ENCODE measurements around the gene RAB6B. TPM values are rescaled to one million over a fixed set of nuclear protein-coding genes. Genes with fewer than 3 reads are reported as not detected.

The RAB6B gene
- total RNA-seq, 1 experiment from 2014 or later = 0.86 TPM

DNA sequence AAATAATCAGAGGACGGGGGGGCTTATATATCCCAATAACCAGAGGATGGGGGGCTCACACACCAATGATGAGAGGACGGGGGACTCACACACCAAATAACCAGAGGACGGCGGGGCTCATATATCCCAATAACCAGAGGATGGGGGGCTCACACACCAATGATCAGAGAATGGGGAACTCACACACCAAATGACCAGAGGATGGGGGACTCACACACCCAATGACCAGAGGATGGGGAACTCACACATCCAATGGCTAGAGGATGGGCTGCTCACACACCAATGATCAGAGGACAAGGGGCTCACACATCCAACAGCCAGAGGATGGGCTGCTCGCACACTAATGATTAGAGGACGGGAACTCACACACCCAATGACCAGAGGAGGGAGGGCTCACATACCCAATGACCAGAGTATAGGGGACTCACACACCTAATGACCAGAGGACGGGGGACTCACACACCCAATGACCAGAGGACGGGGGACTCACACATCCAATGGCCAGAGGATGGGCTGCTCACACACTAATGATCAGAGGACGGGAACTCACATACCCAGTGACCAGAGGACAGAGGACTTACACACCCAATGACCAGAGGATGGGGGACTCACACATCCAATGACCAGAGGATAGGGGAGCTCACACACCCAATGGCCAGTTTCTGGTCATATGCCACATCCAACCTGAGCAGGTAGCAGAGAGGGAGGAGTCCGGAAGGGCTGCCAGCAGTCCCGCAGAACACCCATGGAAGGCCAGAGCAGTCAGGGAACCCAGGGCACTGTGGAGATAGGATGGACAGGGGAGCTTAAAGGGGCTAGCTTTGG lies 10.6 kb downstream of the RAB6B start:
- H3K36me3 ChIP-seq (ENCODE audit: insufficient read depth, low read length, poor library complexity, severe bottlenecking) = no peaks in the 10 kb centered on the region
- H3K4me3 ChIP-seq (ENCODE audit: low read depth, low read length, poor library complexity, severe bottlenecking) = no peak overlapping the region
- H3K4me1 ChIP-seq (ENCODE audit: insufficient read depth, low read length, poor library complexity, severe bottlenecking) = no peaks in the 10 kb centered on the region
- BruUV-seq (replicated peaks) = no TSS peak
- no peak for TF ChIP-seq EZH2 (IDR thresholded peaks at IDR 0.05; ENCODE audit: borderline replicate concordance, low read depth, low read length, poor library complexity, severe bottlenecking)
- TF ChIP-seq, protein P1, sequence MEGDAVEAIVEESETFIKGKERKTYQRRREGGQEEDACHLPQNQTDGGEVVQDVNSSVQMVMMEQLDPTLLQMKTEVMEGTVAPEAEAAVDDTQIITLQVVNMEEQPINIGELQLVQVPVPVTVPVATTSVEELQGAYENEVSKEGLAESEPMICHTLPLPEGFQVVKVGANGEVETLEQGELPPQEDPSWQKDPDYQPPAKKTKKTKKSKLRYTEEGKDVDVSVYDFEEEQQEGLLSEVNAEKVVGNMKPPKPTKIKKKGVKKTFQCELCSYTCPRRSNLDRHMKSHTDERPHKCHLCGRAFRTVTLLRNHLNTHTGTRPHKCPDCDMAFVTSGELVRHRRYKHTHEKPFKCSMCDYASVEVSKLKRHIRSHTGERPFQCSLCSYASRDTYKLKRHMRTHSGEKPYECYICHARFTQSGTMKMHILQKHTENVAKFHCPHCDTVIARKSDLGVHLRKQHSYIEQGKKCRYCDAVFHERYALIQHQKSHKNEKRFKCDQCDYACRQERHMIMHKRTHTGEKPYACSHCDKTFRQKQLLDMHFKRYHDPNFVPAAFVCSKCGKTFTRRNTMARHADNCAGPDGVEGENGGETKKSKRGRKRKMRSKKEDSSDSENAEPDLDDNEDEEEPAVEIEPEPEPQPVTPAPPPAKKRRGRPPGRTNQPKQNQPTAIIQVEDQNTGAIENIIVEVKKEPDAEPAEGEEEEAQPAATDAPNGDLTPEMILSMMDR (conservative IDR thresholded peaks at IDR 0.05; ENCODE audit: low read depth, low read length) = no peak
- H3K27ac ChIP-seq (ENCODE audit: low read depth, low read length, poor library complexity, severe bottlenecking) = no peak overlapping the region
- H3K9me3 ChIP-seq (ENCODE audit: low read depth, low read length, poor library complexity, severe bottlenecking) = no peaks in the 10 kb centered on the region
- intact Hi-C loops (cut with micrococcal nuclease; ENCODE audit: unreplicated experiment) = no loop called here
- no peaks in the 10 kb centered on the region for H3K27me3 ChIP-seq (replicated peaks; ENCODE audit: insufficient read depth, low read depth, low read length, poor library complexity)
- no peak for DNase-seq (ENCODE audit: low spot score)
- ChIA-PET POLR2A (ENCODE audit: low non-redundant PET) (no interaction called here), CTCF (no interaction called here)

DNA sequence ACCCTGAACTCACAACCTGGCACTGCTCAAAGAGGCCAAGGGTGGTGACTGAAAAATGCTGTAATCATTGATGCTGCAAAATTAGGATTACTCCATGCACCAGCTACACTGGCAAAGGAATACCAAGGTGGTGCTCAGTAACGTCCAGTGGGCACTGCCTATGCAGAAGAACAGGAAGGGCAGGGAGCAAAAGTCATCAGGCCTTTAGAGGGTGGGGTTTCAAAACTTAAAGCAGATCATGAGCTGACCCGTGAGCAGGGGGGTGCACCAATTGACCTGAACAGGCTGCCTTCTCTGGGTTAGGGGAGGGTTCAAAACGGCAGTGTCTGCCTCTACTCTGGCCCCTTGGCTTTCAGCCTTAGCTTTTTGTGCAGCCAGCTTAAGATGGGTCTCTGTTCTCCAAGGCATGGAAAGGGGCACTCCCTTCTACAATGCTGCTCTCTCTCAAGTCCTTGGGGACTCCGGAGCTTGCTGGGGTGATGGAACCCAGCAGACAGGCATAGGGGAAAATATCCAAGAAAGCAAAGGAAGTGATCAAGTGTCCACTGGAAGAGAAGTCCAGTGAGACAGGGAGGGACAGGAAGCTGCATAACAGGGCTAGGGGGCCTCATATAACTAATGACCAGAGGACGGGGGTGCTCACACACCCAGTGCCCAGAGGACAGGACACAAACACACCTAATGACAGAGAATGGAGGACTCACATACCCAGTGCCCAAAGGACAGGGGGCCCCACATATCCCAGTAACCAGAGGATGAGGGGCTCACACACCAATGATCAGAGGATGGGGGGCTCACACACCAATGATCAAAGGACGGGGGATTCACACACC lies 11.4 kb downstream of the RAB6B start:
- POLR2A ChIA-PET (ENCODE audit: low non-redundant PET) = no interaction called here
- H3K36me3 ChIP-seq (ENCODE audit: insufficient read depth, low read length, poor library complexity, severe bottlenecking) = no peaks in the 10 kb centered on the region
- DNase-seq (ENCODE audit: low spot score) = no peak

DNA sequence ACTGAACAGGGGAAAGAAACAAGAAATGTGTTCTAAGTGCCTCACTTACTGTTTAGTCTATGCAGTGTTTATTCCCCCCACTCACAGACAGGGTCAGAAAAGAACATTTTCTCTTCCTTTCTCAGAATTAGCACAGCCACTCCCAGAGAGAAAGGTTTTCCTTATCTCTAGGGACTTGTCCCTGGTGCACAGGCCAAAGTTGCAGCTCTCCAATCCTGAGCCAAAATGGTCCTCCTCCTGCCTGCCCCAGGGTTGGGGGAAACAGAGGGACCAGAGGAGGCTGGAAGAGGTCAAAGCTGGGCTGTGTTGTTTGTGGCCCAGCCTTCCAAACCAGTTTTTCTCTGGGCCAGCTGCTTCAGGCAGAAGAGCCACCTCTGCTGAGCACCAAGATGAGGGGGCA lies 12.0 kb downstream of the RAB6B start:
- H3K9me3 ChIP-seq (ENCODE audit: low read depth, low read length, poor library complexity, severe bottlenecking) = no peaks in the 10 kb centered on the region
- H3K36me3 ChIP-seq (ENCODE audit: insufficient read depth, low read length, poor library complexity, severe bottlenecking) = no peaks in the 10 kb centered on the region
- TF ChIP-seq, protein P1 (conservative IDR thresholded peaks at IDR 0.05; ENCODE audit: low read depth, low read length) = no peak
- TF ChIP-seq EZH2 (IDR thresholded peaks at IDR 0.05; ENCODE audit: borderline replicate concordance, low read depth, low read length, poor library complexity, severe bottlenecking) = no peak
- no peak for DNase-seq (ENCODE audit: low spot score)
- H3K4me3 ChIP-seq (ENCODE audit: low read depth, low read length, poor library complexity, severe bottlenecking) = no peak overlapping the region
- CTCF ChIA-PET = no interaction called here
- H3K27me3 ChIP-seq (replicated peaks; ENCODE audit: insufficient read depth, low read depth, low read length, poor library complexity) = peaks cover 11% of the 10 kb centered on the region
- intact Hi-C loops (cut with micrococcal nuclease; ENCODE audit: unreplicated experiment) = no loop called here
- no peaks in the 10 kb centered on the region for H3K4me1 ChIP-seq (ENCODE audit: insufficient read depth, low read length, poor library complexity, severe bottlenecking)
- BruUV-seq (replicated peaks) = no TSS peak
- no peak overlapping the region for H3K27ac ChIP-seq (ENCODE audit: low read depth, low read length, poor library complexity, severe bottlenecking)
- POLR2A ChIA-PET (ENCODE audit: low non-redundant PET) = no interaction called here

More for the DNA sequence above, 11.4 kb downstream of the RAB6B start:
- no peak overlapping the region for H3K27ac ChIP-seq (ENCODE audit: low read depth, low read length, poor library complexity, severe bottlenecking)
- intact Hi-C loops (cut with micrococcal nuclease; ENCODE audit: unreplicated experiment) = no loop called here
- CTCF ChIA-PET = no interaction called here
- H3K4me1 ChIP-seq (ENCODE audit: insufficient read depth, low read length, poor library complexity, severe bottlenecking) = no peaks in the 10 kb centered on the region
- BruUV-seq (replicated peaks) = no TSS peak
- H3K4me3 ChIP-seq (ENCODE audit: low read depth, low read length, poor library complexity, severe bottlenecking) = no peak overlapping the region
- TF ChIP-seq EZH2 (IDR thresholded peaks at IDR 0.05; ENCODE audit: borderline replicate concordance, low read depth, low read length, poor library complexity, severe bottlenecking) = no peak
- TF ChIP-seq, protein P1 (conservative IDR thresholded peaks at IDR 0.05; ENCODE audit: low read depth, low read length) = no peak
- H3K27me3 ChIP-seq (replicated peaks; ENCODE audit: insufficient read depth, low read depth, low read length, poor library complexity) = peaks cover 5% of the 10 kb centered on the region
- no peaks in the 10 kb centered on the region for H3K9me3 ChIP-seq (ENCODE audit: low read depth, low read length, poor library complexity, severe bottlenecking)
